Naive B cell (primary cell): Measurements from ENCODE around the gene SERPINE1. TPM values are rescaled to one million over a fixed set of nuclear protein-coding genes. Genes with fewer than 3 reads are reported as not detected.
"Not testable (repeated sequence)": the region's sequence is repeated elsewhere in the genome, so short reads cannot be mapped to it uniquely, and the experiment has no call there.

Experiments used
- ATAC-seq, 2 donors: fragments of 150-1000 bp; cut with Tn5 transposase; 2 replicates each; pipeline ENCODE4 v1.10.0; 2021; ENCODE audit warnings: low read depth in 2 of 2, mild to moderate bottlenecking in 2 of 2, moderate library complexity in 2 of 2
- DNase-seq: peaks from one replicate; pipeline ENCODE4 v3.0.0; 2022
- H3K27ac Mint-ChIP-seq, 6 donors: one replicate each; pipeline ENCODE4 v1.8.0; 2020 to 2022; ENCODE audit warnings: mild to moderate bottlenecking in 6 of 6, mixed read lengths in 6 of 6, moderate library complexity in 5 of 6, inconsistent platforms in 2 of 6
- H3K27me3 Mint-ChIP-seq, 3 donors: one replicate each; pipeline ENCODE4 v1.8.0; 2021 to 2022; ENCODE audit warnings: mixed read lengths in 3 of 3, mild to moderate bottlenecking in 1 of 3
- H3K36me3 Mint-ChIP-seq, 2 donors: one replicate each; pipeline ENCODE4 v1.8.0; 2020 to 2022; ENCODE audit warnings: mixed read lengths in 2 of 2, inconsistent platforms in 1 of 2, mild to moderate bottlenecking in 1 of 2
- H3K4me1 Mint-ChIP-seq, 3 donors: one replicate each; pipeline ENCODE4 v1.8.0; 2020 to 2022; ENCODE audit warnings: mixed read lengths in 3 of 3, inconsistent platforms in 1 of 3, mild to moderate bottlenecking in 1 of 3, moderate library complexity in 1 of 3
- H3K4me3 Mint-ChIP-seq, 8 donors: one replicate each; pipeline ENCODE4 v1.8.0; 2020 to 2022; ENCODE audit warnings: mild to moderate bottlenecking in 8 of 8, mixed read lengths in 8 of 8, moderate library complexity in 8 of 8, inconsistent platforms in 2 of 8
- H3K9me3 Mint-ChIP-seq, 7 donors: one replicate each; pipeline ENCODE4 v1.8.0; 2020 to 2022; ENCODE audit warnings: mixed read lengths in 7 of 7, mild to moderate bottlenecking in 5 of 7, inconsistent platforms in 2 of 7, moderate library complexity in 1 of 7
- polyA plus RNA-seq, 6 donors: library from polyadenylated mRNA; unstranded; fragments of 300-500 nt; fragmentation: Illumina TruSeq; gene quantifications; one replicate each; pipeline ENCODE4 v1.2.3, GENCODE V29; 2021; ENCODE audit warnings: low read depth in 6 of 6

Gene SERPINE1
- polyA plus RNA-seq, 6 donors from 2014 or later, result 0.44 TPM; not detected in 5

GRCh38 chr7:101121631-101121990 is 5.3 kb upstream of the SERPINE1 start:
- Mint-ChIP-seq H3K27ac (peak overlapping the region in 3 of 6 donors; percentile 57 to 98 (median 77)), H3K27me3 (peaks cover 6 to 43% (median 35%) of the 10 kb centered on the region in 3 donors), H3K4me1 (peaks cover 16 to 42% (median 28%) of the 10 kb centered on the region in 3 donors), H3K4me3 (peak overlapping the region in 7 of 8 donors; percentile 77 to 91 (median 87))
- H3K36me3 Mint-ChIP-seq, DNase-seq, H3K9me3 Mint-ChIP-seq, ATAC-seq: not testable (repeated sequence)

GRCh38 chr7:101121991-101122932 is 4.6 kb upstream of the SERPINE1 start:
- Mint-ChIP-seq H3K36me3 (no peaks in the 10 kb centered on the region), H3K27ac (peak overlapping the region; percentile 66 to 98 (median 73)), H3K4me1 (peaks cover 23 to 49% (median 35%) of the 10 kb centered on the region in 3 donors), H3K27me3 (peaks cover 12 to 48% (median 35%) of the 10 kb centered on the region in 3 donors), H3K9me3 (peaks cover 0 to 1% (median 0%) of the 10 kb centered on the region in 7 donors), H3K4me3 (peak overlapping the region; percentile 77 to 91 (median 88))
- no peak for DNase-seq
- peak; percentile 44 to 45 for ATAC-seq

- Mint-ChIP-seq H3K27me3 (peaks cover 12 to 50% (median 44%) of the 10 kb centered on the region in 3 donors), H3K4me1 (peaks cover 23 to 50% (median 42%) of the 10 kb centered on the region in 3 donors), H3K9me3 (peaks cover 0 to 1% (median 0%) of the 10 kb centered on the region in 7 donors), H3K27ac (peak overlapping the region in 2 of 6 donors; percentile 66 to 98), H3K36me3 (no peaks in the 10 kb centered on the region), H3K4me3 (peak overlapping the region in 7 of 8 donors; percentile 35 to 90 (median 84))
- ATAC-seq, result no peak
- no peak for DNase-seq
These were observed 3.8 kb upstream of the SERPINE1 start for GRCh38 chr7:101122933-101123702.

GRCh38 chr7:101123703-101124068 is 3.2 kb upstream of the SERPINE1 start:
- Mint-ChIP-seq H3K27me3 (peaks cover 12 to 56% (median 44%) of the 10 kb centered on the region in 3 donors), H3K27ac (no peak overlapping the region), H3K9me3 (peaks cover 0 to 1% (median 0%) of the 10 kb centered on the region in 7 donors), H3K36me3 (no peaks in the 10 kb centered on the region), H3K4me1 (peaks cover 23 to 50% (median 42%) of the 10 kb centered on the region in 3 donors), H3K4me3 (peak overlapping the region in 1 of 8 donors; percentile 22)
- ATAC-seq, result no peak
- DNase-seq, result no peak

- Mint-ChIP-seq H3K27me3 (peaks cover 12 to 57% (median 49%) of the 10 kb centered on the region in 3 donors), H3K4me1 (peaks cover 23 to 50% (median 42%) of the 10 kb centered on the region in 3 donors), H3K36me3 (no peaks in the 10 kb centered on the region), H3K4me3 (peak overlapping the region in 1 of 8 donors; percentile 45), H3K27ac (peak overlapping the region in 2 of 6 donors; percentile 42 to 48), H3K9me3 (peaks cover 0 to 1% (median 0%) of the 10 kb centered on the region in 7 donors)
- no peak for DNase-seq
- no peak for ATAC-seq
These were observed 2.4 kb upstream of the SERPINE1 start for GRCh38 chr7:101124376-101125056.

- Mint-ChIP-seq H3K27me3 (peaks cover 12 to 61% (median 60%) of the 10 kb centered on the region in 3 donors), H3K4me3 (peak overlapping the region in 4 of 8 donors; percentile 7 to 74 (median 50)), H3K9me3 (peaks cover 0 to 1% (median 0%) of the 10 kb centered on the region in 7 donors), H3K4me1 (peaks cover 23 to 46% (median 42%) of the 10 kb centered on the region in 3 donors), H3K36me3 (no peaks in the 10 kb centered on the region), H3K27ac (peak overlapping the region in 1 of 6 donors; percentile 34)
- DNase-seq (no peak), ATAC-seq (peak in 1 of 2 donors; percentile 65)
These were observed 784 bp upstream of the SERPINE1 start for GRCh38 chr7:101125989-101126650.

- no peak for ATAC-seq
- Mint-ChIP-seq H3K9me3 (peaks cover 0 to 1% (median 0%) of the 10 kb centered on the region in 7 donors), H3K27ac (no peak overlapping the region), H3K36me3 (no peaks in the 10 kb centered on the region), H3K4me1 (peaks cover 15 to 36% (median 34%) of the 10 kb centered on the region in 3 donors), H3K4me3 (peak overlapping the region in 4 of 8 donors; percentile 39 to 74 (median 62)), H3K27me3 (peaks cover 19 to 62% (median 60%) of the 10 kb centered on the region in 3 donors)
- DNase-seq, result no peak
These were observed 646 bp downstream of the SERPINE1 start for GRCh38 chr7:101127460-101128039.

- no peak for DNase-seq
- Mint-ChIP-seq H3K36me3 (no peaks in the 10 kb centered on the region), H3K4me3 (no peak overlapping the region), H3K27me3 (peaks cover 19 to 65% (median 63%) of the 10 kb centered on the region in 3 donors), H3K4me1 (peaks cover 14 to 30% (median 30%) of the 10 kb centered on the region in 3 donors), H3K9me3 (peaks cover 0 to 1% (median 0%) of the 10 kb centered on the region in 7 donors), H3K27ac (no peak overlapping the region)
- ATAC-seq, result no peak
These were observed 1.3 kb downstream of the SERPINE1 start for GRCh38 chr7:101128040-101128834.

- no peak for ATAC-seq
- H3K27me3 Mint-ChIP-seq, result peaks cover 21 to 74% (median 74%) of the 10 kb centered on the region in 3 donors
- H3K4me3 Mint-ChIP-seq, result no peak overlapping the region
- H3K4me1 Mint-ChIP-seq, result peaks cover 14 to 29% (median 25%) of the 10 kb centered on the region in 3 donors
- peaks cover 0 to 1% (median 0%) of the 10 kb centered on the region in 7 donors for H3K9me3 Mint-ChIP-seq
- H3K36me3 Mint-ChIP-seq, result no peaks in the 10 kb centered on the region
- no peak for DNase-seq
- no peak overlapping the region for H3K27ac Mint-ChIP-seq
These were observed 2.8 kb downstream of the SERPINE1 start for GRCh38 chr7:101129603-101130117.

- not testable (repeated sequence) for H3K9me3 Mint-ChIP-seq, H3K4me1 Mint-ChIP-seq, DNase-seq, H3K36me3 Mint-ChIP-seq, ATAC-seq, H3K27ac Mint-ChIP-seq
- Mint-ChIP-seq H3K27me3 (peaks cover 16 to 80% (median 76%) of the 10 kb centered on the region in 3 donors), H3K4me3 (peak overlapping the region in 1 of 8 donors; percentile 60)
These were observed 6.0 kb downstream of the SERPINE1 start for GRCh38 chr7:101132626-101133600.
